ENCODE results near the gene NFATC2. TPM values are rescaled to one million over a fixed set of nuclear protein-coding genes. Genes with fewer than 3 reads are reported as not detected.
A peak's percentile ranks its signal among the peaks of the same experiment; 100 is the strongest.

NFATC2 gene
- total RNA-seq, 3 donors from 2014 or later: 5.9 to 11.9 (median 10.2) TPM

DNA sequence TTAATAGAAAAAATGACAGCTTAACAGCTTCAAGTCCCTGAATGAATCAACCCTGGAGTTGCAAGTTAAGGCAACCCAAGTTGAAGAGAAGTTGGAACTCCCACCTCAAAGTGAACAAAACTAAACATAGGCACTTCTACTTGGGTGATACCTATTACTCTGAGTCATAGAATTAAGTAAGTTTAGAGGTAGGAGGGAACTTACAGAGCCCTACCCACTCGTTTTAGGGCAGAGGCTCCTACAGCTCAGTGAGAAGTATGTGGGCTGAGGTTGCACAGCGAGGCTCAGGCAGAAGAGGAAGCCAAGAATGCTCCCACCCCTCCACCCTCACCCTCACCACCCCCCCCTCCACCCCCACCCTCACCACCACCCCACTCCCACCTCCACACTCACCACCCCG is 42.2 kb downstream of the NFATC2 start:
- Histone ChIP-seq H3K9me3 (no peaks in the 10 kb centered on the region), H3K4me1 (peaks cover 0 to 6% of the 10 kb centered on the region in 2 donors), H3K4me3 (no peak overlapping the region), H3K27ac (no peak overlapping the region), H3K27me3 (no peaks in the 10 kb centered on the region), H3K36me3 (no peaks in the 10 kb centered on the region)
- TF ChIP-seq POLR2A (IDR thresholded peaks at IDR 0.05): no peak
- no peak for TF ChIP-seq POLR2AphosphoS5 (IDR thresholded peaks at IDR 0.05)
- TF ChIP-seq, protein P1, sequence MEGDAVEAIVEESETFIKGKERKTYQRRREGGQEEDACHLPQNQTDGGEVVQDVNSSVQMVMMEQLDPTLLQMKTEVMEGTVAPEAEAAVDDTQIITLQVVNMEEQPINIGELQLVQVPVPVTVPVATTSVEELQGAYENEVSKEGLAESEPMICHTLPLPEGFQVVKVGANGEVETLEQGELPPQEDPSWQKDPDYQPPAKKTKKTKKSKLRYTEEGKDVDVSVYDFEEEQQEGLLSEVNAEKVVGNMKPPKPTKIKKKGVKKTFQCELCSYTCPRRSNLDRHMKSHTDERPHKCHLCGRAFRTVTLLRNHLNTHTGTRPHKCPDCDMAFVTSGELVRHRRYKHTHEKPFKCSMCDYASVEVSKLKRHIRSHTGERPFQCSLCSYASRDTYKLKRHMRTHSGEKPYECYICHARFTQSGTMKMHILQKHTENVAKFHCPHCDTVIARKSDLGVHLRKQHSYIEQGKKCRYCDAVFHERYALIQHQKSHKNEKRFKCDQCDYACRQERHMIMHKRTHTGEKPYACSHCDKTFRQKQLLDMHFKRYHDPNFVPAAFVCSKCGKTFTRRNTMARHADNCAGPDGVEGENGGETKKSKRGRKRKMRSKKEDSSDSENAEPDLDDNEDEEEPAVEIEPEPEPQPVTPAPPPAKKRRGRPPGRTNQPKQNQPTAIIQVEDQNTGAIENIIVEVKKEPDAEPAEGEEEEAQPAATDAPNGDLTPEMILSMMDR (IDR thresholded peaks at IDR 0.05): no peak
- no peak for DNase-seq (ENCODE audit: low spot score in 2 of 2)
- intact Hi-C loops (cut with DNase I; ENCODE audit: low total_unique reads): no loop called here

DNA sequence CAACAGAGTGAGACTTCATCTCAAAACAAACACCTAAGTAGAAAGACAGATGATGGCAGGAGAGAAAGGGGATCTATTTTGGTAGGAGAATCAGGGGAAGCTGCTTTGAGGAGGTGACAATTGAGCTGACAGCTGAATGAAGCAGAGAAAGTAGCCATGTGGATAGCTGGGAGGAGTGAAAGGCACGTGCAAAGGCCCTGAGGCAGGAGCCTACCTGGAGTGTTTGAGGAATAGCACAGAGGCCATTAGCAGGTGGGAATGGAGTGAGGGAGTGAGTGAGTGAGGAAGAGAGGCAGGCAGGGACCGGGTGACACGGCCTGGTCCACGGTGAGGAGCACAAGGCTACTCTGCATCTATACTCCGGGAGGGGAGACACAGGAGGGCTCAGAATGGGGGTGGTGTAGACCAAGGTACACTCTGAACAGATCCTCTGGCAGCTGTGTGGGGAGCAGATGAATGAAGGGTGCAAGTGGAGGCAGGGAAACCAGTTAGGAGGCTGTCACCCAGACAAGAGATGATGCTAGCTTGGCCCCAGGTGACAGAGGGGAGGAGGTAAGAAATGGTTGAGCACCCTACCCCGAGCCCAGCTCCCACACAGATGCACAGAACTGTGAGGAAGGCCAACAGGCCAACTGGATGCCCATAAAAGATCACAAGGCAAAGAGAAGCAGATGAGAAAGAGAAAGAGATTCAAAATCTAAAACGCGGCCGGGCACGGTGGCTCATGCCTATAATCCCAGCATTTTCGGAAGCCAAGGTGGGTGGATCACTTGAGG is 43.6 kb downstream of the NFATC2 start:
- intact Hi-C loops (cut with DNase I; ENCODE audit: low total_unique reads): no loop called here
- Histone ChIP-seq H3K27me3 (no peaks in the 10 kb centered on the region), H3K9me3 (no peaks in the 10 kb centered on the region), H3K4me3 (no peak overlapping the region), H3K27ac (peak overlapping the region; percentile 52 to 70), H3K36me3 (no peaks in the 10 kb centered on the region), H3K4me1 (peaks cover 0 to 6% of the 10 kb centered on the region in 2 donors)
- DNase-seq (ENCODE audit: low spot score in 2 of 2): no peak
- no peak for TF ChIP-seq POLR2A (IDR thresholded peaks at IDR 0.05)
- TF ChIP-seq, protein P1 (IDR thresholded peaks at IDR 0.05): no peak
- no peak for TF ChIP-seq POLR2AphosphoS5 (IDR thresholded peaks at IDR 0.05)

DNA sequence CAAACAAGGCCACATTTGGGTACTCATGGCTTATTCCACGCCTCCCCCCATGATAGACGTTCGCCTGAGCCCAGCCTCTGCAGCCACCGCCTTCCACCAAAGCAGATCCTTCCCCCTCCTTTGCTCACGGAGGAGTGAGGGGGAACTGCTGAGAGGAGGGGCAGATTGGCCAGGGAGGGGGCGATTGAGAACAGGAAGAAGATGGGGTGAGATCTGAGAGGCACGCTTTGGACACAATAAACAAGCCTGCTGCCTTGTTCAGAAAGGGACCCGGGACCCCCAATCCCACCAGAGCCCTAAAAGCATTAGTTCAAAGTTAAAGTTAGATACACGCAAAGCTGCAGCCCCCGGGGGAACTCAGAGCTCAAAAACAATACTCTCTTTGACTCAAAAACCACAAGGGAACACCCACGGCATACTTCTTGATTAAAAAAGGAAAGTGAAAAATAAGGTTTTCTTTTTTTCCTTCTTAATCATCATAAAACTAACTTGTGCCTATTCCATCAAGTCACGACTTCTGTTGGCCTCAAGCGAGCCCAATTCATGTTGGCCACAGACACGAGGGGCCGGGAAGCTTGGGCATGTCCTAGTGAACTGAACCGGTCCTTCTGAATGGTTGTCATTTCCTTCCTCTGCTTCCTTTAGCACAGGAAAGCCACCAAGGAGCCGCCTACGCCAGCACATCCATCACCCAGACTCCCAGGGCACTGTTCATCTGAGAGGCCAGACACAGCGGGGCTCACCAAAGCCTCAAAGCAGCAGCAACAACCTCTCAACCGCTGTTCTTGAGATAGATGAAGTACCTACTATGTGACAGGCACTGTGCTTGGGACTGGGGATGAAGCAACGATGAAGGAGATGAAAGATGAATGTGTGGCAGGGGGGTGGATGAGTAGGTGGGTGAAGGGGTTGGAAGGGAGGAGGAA is 44.7 kb downstream of the NFATC2 start:
- peak overlapping the region; percentile 52 to 70 for H3K27ac ChIP-seq

DNA sequence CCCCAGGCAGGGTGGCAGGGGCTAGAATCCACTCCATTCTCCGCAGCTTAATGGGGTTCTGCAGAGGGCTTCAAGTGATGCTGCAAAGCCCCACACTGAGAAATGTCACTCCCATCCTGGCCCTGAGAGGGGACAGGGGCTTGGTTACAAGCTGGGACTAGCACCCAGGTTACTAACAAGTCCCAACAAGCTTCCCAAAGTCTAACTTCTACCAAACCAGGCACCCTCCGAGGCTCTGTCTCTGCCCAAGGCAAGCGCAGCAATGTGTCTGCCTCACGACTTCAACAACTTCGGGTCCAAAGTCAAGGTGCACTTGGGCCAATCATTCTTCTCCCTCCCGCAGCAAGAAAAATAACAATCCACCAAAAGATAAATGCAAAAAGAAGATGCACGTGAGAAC is 45.6 kb downstream of the NFATC2 start:
- H3K27me3 ChIP-seq: no peaks in the 10 kb centered on the region
- no peak overlapping the region for H3K4me3 ChIP-seq
- no peaks in the 10 kb centered on the region for H3K36me3 ChIP-seq
- TF ChIP-seq POLR2AphosphoS5 (IDR thresholded peaks at IDR 0.05): no peak
- TF ChIP-seq, protein P1 (IDR thresholded peaks at IDR 0.05): no peak
- no peak for TF ChIP-seq POLR2A (IDR thresholded peaks at IDR 0.05)
- peaks cover 0 to 6% of the 10 kb centered on the region in 2 donors for H3K4me1 ChIP-seq
- intact Hi-C loops (cut with DNase I; ENCODE audit: low total_unique reads): no loop called here
- no peaks in the 10 kb centered on the region for H3K9me3 ChIP-seq
- peak overlapping the region; percentile 52 to 70 for H3K27ac ChIP-seq
- no peak for DNase-seq (ENCODE audit: low spot score in 2 of 2)

More for the DNA sequence above, 44.7 kb downstream of the NFATC2 start:
- TF ChIP-seq POLR2A (IDR thresholded peaks at IDR 0.05) (no peak), POLR2AphosphoS5 (IDR thresholded peaks at IDR 0.05) (peak in 1 of 3 donors; percentile 27)
- TF ChIP-seq, protein P1 (IDR thresholded peaks at IDR 0.05): no peak
- Histone ChIP-seq H3K4me1 (peaks cover 0 to 6% of the 10 kb centered on the region in 2 donors), H3K4me3 (peak overlapping the region in 2 of 3 donors; percentile 7 to 50), H3K36me3 (no peaks in the 10 kb centered on the region), H3K27me3 (no peaks in the 10 kb centered on the region), H3K9me3 (no peaks in the 10 kb centered on the region)
- intact Hi-C loops (cut with DNase I; ENCODE audit: low total_unique reads): no loop called here
- peak in 1 of 2 donors; percentile 47 for DNase-seq (ENCODE audit: low spot score in 2 of 2)

Data from breast epithelium (tissue), 4 donors.